Uterus (tissue), 4 donors: ENCODE data around the gene NREP. TPM values are rescaled to one million over a fixed set of nuclear protein-coding genes. Genes with fewer than 3 reads are reported as not detected.
"Not testable (repeated sequence)": the region's sequence is repeated elsewhere in the genome, so short reads cannot be mapped to it uniquely, and the experiment has no call there.

Experiments
- DNase-seq, 2 donors: peaks; one replicate each; pipeline ENCODE4 v3.0.0-alpha.2; 2019 to 2020
- H3K27ac ChIP-seq, 2 donors: fragments of 200-600 bp; sonication (generic); 1 replicate in 1 of 2; 2 replicates in 1 of 2; pipeline ENCODE4 v1.5.1; 2016 to 2018
- H3K27me3 ChIP-seq, 2 donors: fragments of 200-600 bp; sonication (generic); one replicate each; pipeline ENCODE4 v1.5.1; 2018 to 2019; ENCODE audit warnings: control low read depth in 1 of 2
- H3K36me3 ChIP-seq, 2 donors: fragments of 200-600 bp; sonication (generic); one replicate each; pipeline ENCODE4 v1.5.1; 2019; ENCODE audit warnings: control low read depth in 1 of 2
- H3K4me1 ChIP-seq, 2 donors: fragments of 200-600 bp; sonication (generic); one replicate each; pipeline ENCODE4 v1.5.1; 2018 to 2019; ENCODE audit warnings: control low read depth in 1 of 2
- H3K4me3 ChIP-seq, 2 donors: fragments of 200-600 bp; sonication (generic); 1 replicate in 1 of 2; 2 replicates in 1 of 2; pipeline ENCODE4 v1.5.1; 2018 to 2019; ENCODE audit warnings: mild to moderate bottlenecking in 1 of 2
- H3K9me3 ChIP-seq, 2 donors: fragments of 200-600 bp; sonication (generic); one replicate each; pipeline ENCODE4 v1.5.1; 2019; ENCODE audit warnings: control low read depth in 1 of 2
- CTCF ChIP-seq, 4 experiments: fragments of 200-600 bp in 2 of 4; fragments of 450-650 bp in 2 of 4; sonication (generic) in 2 of 4; IDR thresholded peaks; one replicate each; pipeline ENCODE4 v1.5.1; 2016 to 2019; ENCODE audit warnings: antibody characterized with exemption in 4 of 4, mild to moderate bottlenecking in 2 of 4, moderate library complexity in 1 of 4
- POLR2A ChIP-seq, 2 donors: fragments of 450-650 bp; IDR thresholded peaks; one replicate each; pipeline ENCODE4 v1.6.1; 2016; ENCODE audit warnings: antibody characterized with exemption in 2 of 2, mild to moderate bottlenecking in 1 of 2, moderate library complexity in 1 of 2
- intact Hi-C: fragments of 100-400 bp; cut with DNase I; formaldehyde crosslinking; loops from one replicate; pipeline ENCODE4 v1.15.1; 2023; ENCODE audit warnings: low total_unique reads
- total RNA-seq, 4 donors: library from RNA; depleted of rRNA in 3 of 4; stranded (reverse); fragments of >200 nt in 3 of 4; gene quantifications; one replicate each; pipeline versions ENCODE4 v1.1.0 to v1.2.4, GENCODE V29; 2014 to 2023
- donor health status: DM: yes; HTN: yes; CAD: no.

NREP gene
- total RNA-seq, 4 donors from 2014 or later, result 21.4 to 779 (median 52.6) TPM

GRCh38 chr5:111728941-111729340 lies 28.1 kb downstream of the NREP start:
- Histone ChIP-seq H3K27me3 (no peaks in the 10 kb centered on the region), H3K36me3 (no peaks in the 10 kb centered on the region)
- TF ChIP-seq POLR2A (IDR thresholded peaks at IDR 0.05) (no peak), CTCF (IDR thresholded peaks at IDR 0.05) (no peak)

GRCh38 chr5:111726986-111727385 lies 30.0 kb downstream of the NREP start:
- intact Hi-C loops, result no loop called here
- no peak for DNase-seq
- no peak overlapping the region for H3K4me3 ChIP-seq
- TF ChIP-seq POLR2A (IDR thresholded peaks at IDR 0.05) (no peak), CTCF (IDR thresholded peaks at IDR 0.05) (no peak)
- H3K9me3 ChIP-seq, result no peaks in the 10 kb centered on the region
- H3K4me1 ChIP-seq, result no peaks in the 10 kb centered on the region
- H3K36me3 ChIP-seq, result no peaks in the 10 kb centered on the region
- no peak overlapping the region for H3K27ac ChIP-seq
- no peaks in the 10 kb centered on the region for H3K27me3 ChIP-seq

More at GRCh38 chr5:111728941-111729340, 28.1 kb downstream of the NREP start:
- H3K4me1 ChIP-seq, result no peaks in the 10 kb centered on the region
- H3K27ac ChIP-seq, result no peak overlapping the region
- H3K4me3 ChIP-seq, result no peak overlapping the region
- intact Hi-C loops, result no loop called here
- H3K9me3 ChIP-seq, result no peaks in the 10 kb centered on the region
- DNase-seq, result no peak

GRCh38 chr5:111722140-111722539 lies 34.9 kb downstream of the NREP start:
- H3K36me3 ChIP-seq, result no peaks in the 10 kb centered on the region
- H3K4me3 ChIP-seq, result no peak overlapping the region
- intact Hi-C loops, result no loop called here
- H3K27me3 ChIP-seq, result no peaks in the 10 kb centered on the region
- no peaks in the 10 kb centered on the region for H3K4me1 ChIP-seq
- H3K9me3 ChIP-seq, result no peaks in the 10 kb centered on the region
- no peak overlapping the region for H3K27ac ChIP-seq
- no peak for TF ChIP-seq CTCF (IDR thresholded peaks at IDR 0.05)
- no peak for TF ChIP-seq POLR2A (IDR thresholded peaks at IDR 0.05)
- DNase-seq, result no peak

- Histone ChIP-seq H3K4me1 (no peaks in the 10 kb centered on the region), H3K27me3 (no peaks in the 10 kb centered on the region), H3K27ac (no peak overlapping the region), H3K9me3 (no peaks in the 10 kb centered on the region), H3K4me3 (no peak overlapping the region), H3K36me3 (no peaks in the 10 kb centered on the region)
- TF ChIP-seq CTCF (IDR thresholded peaks at IDR 0.05), result no peak
- TF ChIP-seq POLR2A (IDR thresholded peaks at IDR 0.05), result no peak
- intact Hi-C loops, result no loop called here
- DNase-seq, result no peak
These were observed 36.6 kb downstream of the NREP start for GRCh38 chr5:111720333-111720890.

- no peak overlapping the region for H3K4me3 ChIP-seq
- H3K4me1 ChIP-seq, result no peaks in the 10 kb centered on the region
- intact Hi-C loops, result no loop called here
- no peak overlapping the region for H3K27ac ChIP-seq
- H3K27me3 ChIP-seq, result no peaks in the 10 kb centered on the region
- TF ChIP-seq CTCF (IDR thresholded peaks at IDR 0.05), result no peak
- no peak for TF ChIP-seq POLR2A (IDR thresholded peaks at IDR 0.05)
- no peaks in the 10 kb centered on the region for H3K36me3 ChIP-seq
- H3K9me3 ChIP-seq, result no peaks in the 10 kb centered on the region
- no peak for DNase-seq
These were observed 37.2 kb downstream of the NREP start for GRCh38 chr5:111719773-111720172.

- H3K4me1 ChIP-seq, H3K9me3 ChIP-seq, H3K4me3 ChIP-seq, intact Hi-C loops, H3K36me3 ChIP-seq, DNase-seq, H3K27me3 ChIP-seq, H3K27ac ChIP-seq: not testable (repeated sequence)
These were observed 40.2 kb downstream of the NREP start for GRCh38 chr5:111716789-111717188.
